ENCODE measurements around the gene ITPR2.

DNA sequence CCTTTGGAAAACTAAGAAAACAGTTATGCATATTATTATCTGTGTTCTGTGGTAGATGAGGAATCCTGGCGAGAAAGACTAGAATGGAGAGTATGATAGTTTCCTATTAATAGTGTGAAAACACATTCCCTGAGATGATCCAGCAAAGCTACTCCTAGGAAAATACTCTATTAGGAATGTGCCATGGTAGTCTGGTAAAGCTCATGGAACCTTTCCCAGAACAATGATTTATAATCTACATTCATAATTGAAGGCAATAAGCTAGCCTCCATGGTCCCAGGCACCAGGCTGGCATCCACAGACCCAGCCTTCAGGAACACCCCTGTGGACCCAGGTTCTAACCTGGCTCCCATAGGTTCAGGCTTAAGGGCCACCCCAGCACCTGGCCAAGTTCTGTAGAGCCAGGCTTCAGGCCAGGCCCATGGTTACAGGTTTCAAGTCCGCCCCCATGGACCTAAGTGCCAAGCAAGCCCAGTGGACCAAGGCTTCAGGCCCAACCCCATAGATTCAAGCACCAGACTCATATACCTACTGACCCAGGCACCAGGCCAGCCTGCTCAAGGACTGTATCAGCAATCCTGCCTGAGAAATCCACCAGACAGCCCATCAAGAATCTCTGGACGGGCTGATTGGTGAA, 72.2 kb downstream of the ITPR2 start:
- TF ChIP-seq POLR2A (IDR thresholded peaks at IDR 0.05) (no peak), EP300 (IDR thresholded peaks at IDR 0.05) (no peak)
- TF ChIP-seq, protein P1, sequence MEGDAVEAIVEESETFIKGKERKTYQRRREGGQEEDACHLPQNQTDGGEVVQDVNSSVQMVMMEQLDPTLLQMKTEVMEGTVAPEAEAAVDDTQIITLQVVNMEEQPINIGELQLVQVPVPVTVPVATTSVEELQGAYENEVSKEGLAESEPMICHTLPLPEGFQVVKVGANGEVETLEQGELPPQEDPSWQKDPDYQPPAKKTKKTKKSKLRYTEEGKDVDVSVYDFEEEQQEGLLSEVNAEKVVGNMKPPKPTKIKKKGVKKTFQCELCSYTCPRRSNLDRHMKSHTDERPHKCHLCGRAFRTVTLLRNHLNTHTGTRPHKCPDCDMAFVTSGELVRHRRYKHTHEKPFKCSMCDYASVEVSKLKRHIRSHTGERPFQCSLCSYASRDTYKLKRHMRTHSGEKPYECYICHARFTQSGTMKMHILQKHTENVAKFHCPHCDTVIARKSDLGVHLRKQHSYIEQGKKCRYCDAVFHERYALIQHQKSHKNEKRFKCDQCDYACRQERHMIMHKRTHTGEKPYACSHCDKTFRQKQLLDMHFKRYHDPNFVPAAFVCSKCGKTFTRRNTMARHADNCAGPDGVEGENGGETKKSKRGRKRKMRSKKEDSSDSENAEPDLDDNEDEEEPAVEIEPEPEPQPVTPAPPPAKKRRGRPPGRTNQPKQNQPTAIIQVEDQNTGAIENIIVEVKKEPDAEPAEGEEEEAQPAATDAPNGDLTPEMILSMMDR (IDR thresholded peaks at IDR 0.05), result no peak

All from tibial nerve (tissue), 4 donors.